HG03139 (cell line): ENCODE measurements around the gene COL3A1.
A peak's percentile ranks its signal among the peaks of the same experiment; 100 is the strongest.

Experiments used
- ATAC-seq: cut with Tn5 transposase; IDR thresholded peaks from one replicate; pipeline ENCODE4 v1.9.1; 2021; ENCODE audit not compliant: unreplicated experiment

The COL3A1 gene

GRCh38 chr2:189014449-189015138 lies 40.4 kb downstream of the COL3A1 start:
- no peak for ATAC-seq

DNA sequence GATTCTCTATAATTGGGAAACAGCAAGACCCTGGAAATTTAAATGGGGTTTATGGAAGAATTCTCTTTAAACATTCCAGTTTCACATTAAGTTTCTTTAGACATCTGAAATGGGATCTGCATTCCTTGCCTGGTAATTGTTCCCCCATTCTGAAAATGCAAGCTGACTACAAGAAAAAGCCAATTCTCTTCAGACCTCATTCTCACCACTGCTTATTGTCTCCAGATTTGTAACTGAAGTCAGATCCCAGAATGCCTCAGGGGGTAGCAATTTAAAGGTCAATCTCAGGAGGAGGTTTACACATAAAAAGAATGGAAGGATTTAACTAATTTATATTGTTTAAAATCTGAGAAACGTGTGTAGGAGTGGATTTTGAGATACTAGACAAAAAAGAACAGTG lies 41.2 kb downstream of the COL3A1 start:
- no peak for ATAC-seq

- no peak for ATAC-seq
Observed at GRCh38 chr2:189016311-189016861, 42.2 kb downstream of the COL3A1 start.

DNA sequence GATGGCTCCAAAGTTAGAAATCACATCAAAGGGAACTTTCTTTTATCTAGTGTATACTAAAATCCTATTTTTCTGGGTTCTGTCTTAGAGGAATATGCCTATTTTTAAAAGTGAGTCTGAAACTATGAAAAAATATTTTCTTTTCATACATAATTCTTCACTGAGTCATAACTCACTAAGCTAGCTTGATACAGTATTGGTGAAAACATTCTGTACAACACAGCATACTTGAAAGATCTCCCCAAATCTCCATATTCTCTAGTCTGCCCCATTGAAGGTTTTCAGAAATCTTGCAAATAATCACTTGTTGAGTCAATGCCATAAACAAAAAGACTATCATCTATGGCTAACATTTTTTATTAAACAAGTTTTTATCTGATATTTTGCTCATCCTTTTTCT lies 44.5 kb downstream of the COL3A1 start:
- ATAC-seq: no peak

DNA sequence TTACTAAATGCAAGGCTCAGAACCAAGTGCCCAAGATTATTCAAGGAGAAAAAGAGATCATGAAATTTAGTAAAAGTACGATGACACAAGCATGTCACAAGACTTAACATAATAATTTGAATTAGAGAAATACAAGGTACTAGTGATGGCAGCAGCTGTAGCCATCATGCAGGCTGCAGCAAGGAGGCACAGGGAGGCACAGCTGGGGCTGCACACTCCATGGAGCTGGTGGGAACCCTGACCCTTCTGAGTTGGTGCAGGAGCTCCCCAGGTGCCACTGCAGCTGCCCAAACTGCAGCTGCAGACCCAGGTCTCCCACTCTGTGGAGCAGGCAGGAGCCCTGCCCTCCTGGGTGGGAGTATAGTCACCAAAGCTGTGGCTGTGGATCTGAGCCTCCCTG lies 46.0 kb downstream of the COL3A1 start:
- ATAC-seq: no peak

- no peak for ATAC-seq
Observed at GRCh38 chr2:189022053-189022481, 47.9 kb downstream of the COL3A1 start.

- ATAC-seq: no peak
Observed at GRCh38 chr2:189022492-189022891, 48.3 kb downstream of the COL3A1 start.

GRCh38 chr2:189024901-189025618 lies 50.9 kb downstream of the COL3A1 start:
- peak; percentile 67 for ATAC-seq

- no peak for ATAC-seq
Observed at GRCh38 chr2:189037518-189037917, 63.3 kb downstream of the COL3A1 start.

DNA sequence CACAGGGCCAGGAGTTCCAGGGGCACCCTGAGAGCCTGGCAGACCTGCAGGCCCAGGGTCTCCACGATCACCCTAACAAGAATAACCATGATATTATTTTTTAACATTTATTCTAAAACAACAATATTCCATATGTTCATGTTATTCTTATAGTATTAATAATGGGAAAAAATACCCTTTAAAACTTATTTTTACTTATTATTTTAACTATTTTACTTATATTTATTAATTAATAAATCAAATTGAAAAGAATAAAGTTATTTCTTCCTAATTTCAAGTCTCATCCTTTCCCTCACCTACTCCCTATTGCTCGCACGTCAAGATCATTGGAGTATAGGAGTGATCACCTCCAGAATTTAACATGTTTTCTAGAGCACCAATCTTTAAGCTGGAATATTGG lies 71.7 kb downstream of the COL3A1 start:
- no peak for ATAC-seq

- ATAC-seq: no peak
Observed at GRCh38 chr2:189046320-189046719, 72.1 kb downstream of the COL3A1 start.

GRCh38 chr2:189047171-189047888 lies 73.2 kb downstream of the COL3A1 start:
- ATAC-seq: no peak

GRCh38 chr2:189048189-189048588 lies 74.0 kb downstream of the COL3A1 start:
- no peak for ATAC-seq

DNA sequence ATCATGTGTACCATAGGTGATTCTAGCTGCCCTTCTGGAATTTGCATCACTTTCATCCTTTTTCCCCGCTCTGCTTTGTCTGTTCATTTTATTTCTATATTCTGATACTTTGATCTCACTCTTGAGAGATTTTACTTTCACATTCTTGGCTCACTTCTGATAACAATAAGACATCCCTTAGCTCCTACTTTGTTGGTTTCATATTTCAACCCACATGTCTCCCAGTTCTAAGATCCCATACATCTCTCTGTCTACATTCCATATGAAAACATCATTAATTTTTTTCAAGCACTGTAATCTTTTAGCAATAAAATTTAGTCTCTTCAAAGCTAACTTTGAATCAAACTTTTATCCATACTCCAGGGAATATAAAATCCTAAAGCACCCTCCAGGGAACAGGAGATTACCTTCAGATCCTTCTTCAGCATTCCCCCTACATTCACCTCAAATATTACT lies 75.6 kb downstream of the COL3A1 start:
- ATAC-seq: no peak

DNA sequence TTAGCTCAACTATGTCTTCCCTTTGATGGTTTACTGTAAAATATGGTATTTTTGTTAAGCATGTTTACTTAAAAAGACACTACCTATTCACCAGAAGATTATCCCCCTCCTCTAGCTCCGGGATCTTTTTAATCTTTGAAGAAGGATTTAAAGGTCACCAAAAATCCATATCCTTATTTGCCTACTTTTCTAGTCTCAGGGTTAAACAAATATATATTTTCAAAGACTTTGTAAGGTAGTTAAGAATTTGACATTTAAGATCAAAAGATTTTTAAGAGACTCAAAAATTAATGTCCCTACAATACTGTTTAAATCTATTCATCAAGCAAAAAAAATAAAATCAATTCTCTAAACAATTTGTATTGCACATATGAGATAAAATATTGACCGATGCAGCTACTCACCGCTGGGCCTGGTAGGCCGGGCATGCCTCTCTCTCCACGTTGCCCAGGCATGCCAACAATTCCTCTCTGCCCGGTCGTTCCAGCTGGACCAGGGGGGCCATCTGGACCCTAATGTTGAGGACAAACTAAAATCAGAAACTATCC lies 76.1 kb downstream of the COL3A1 start:
- no peak for ATAC-seq

GRCh38 chr2:189056200-189057106 lies 82.3 kb downstream of the COL3A1 start:
- no peak for ATAC-seq

- no peak for ATAC-seq
Observed at GRCh38 chr2:189057316-189057715, 83.1 kb downstream of the COL3A1 start.

DNA sequence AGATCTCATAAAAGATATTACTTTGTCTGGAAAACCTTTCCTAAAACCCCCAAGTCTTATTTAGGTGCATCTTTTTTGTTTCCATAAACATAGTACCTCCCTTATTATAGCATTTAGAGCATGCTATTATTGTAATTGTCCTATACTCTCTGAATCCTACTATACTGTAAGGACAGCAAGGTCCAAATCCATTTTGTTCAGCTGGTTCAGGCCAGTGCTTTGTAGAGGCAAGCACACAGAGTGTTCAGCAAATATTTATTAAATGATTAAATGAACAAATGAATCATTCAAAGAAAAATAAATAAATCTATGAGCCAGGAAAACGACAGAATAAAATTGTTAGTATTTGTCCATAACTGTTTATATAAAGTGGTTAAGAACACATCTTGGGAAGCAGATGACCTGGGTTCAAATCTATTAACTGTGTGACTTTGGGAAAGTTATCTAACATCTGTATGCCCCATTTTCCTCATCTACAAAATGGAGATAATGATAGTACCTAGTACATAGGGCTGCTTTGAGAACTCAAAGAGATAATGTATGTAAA lies 86.0 kb downstream of the COL3A1 start:
- ATAC-seq: no peak
